IPS DF 6.9 (cell line): ENCODE measurements around the gene TAF11.
"Not testable (repeated sequence)": the region's sequence is repeated elsewhere in the genome, so short reads cannot be mapped to it uniquely, and the experiment has no call there.

Experiments used
- DNase-seq: peaks from one replicate; pipeline ENCODE4 v3.0.0-alpha.2; 2013; ENCODE audit warnings: low read depth, low spot score
- H3K27ac ChIP-seq: one replicate; pipeline ENCODE4 v1.5.1; 2013; ENCODE audit warnings: low read length, control low read depth
- H3K27me3 ChIP-seq: 2 replicates; pipeline ENCODE4 v1.6.1; 2013; ENCODE audit warnings: mild to moderate bottlenecking, low read length; ENCODE audit not compliant: control insufficient read depth, insufficient read depth
- H3K36me3 ChIP-seq: 2 replicates; pipeline ENCODE4 v1.6.1; 2013; ENCODE audit warnings: low read length; ENCODE audit not compliant: control insufficient read depth, insufficient read depth
- H3K4me1 ChIP-seq: 2 replicates; pipeline ENCODE4 v1.6.1; 2013; ENCODE audit warnings: low read length; ENCODE audit not compliant: control insufficient read depth, insufficient read depth
- H3K4me3 ChIP-seq: 2 replicates; pipeline ENCODE4 v1.5.1; 2013; ENCODE audit warnings: mild to moderate bottlenecking, low read length
- H3K9me3 ChIP-seq: 2 replicates; pipeline ENCODE4 v1.6.1; 2013; ENCODE audit warnings: low read length, inconsistent platforms; ENCODE audit not compliant: control insufficient read depth, insufficient read depth
- WGBS: extraction: QIAGEN DNeasy Blood & Tissue Kit; methylation state at CpG from one replicate; pipeline ENCODE4 v1.1.7; 2013; ENCODE audit warnings: mixed read lengths, missing lambda C conversion rate; ENCODE audit not compliant: insufficient read length, insufficient coverage; 5-methylcytosine and 5-hydroxymethylcytosine counted together

Gene TAF11

DNA sequence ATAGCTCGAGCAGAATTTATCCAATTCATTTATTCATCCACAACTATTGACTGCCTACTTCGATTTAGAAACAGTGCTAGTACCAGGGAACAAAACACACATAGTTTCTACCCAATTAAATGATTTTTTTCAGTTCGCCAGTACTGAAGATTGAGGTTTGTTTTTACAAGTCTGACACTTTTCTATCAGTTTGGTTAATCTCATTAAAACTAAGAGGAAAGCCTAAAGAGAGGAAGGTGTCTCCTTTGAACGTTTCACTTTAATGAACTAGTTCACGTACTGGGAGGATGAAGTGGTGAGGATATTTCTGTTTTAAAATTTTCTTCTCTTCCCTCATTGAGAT is 643 bp upstream of the TAF11 start:
- H3K27ac ChIP-seq, result no peak overlapping the region
- DNase-seq, result no peak
- H3K4me3 ChIP-seq, result peak overlapping the region; percentile 97; the same call in 1 of the 2 replicates
- no CpG with 5 or more reads among the region's 5 CpGs for WGBS
- H3K36me3 ChIP-seq, result no peaks in the 10 kb centered on the region
- H3K9me3 ChIP-seq, result no peaks in the 10 kb centered on the region
- no peaks in the 10 kb centered on the region for H3K27me3 ChIP-seq
- no peaks in the 10 kb centered on the region for H3K4me1 ChIP-seq

DNA sequence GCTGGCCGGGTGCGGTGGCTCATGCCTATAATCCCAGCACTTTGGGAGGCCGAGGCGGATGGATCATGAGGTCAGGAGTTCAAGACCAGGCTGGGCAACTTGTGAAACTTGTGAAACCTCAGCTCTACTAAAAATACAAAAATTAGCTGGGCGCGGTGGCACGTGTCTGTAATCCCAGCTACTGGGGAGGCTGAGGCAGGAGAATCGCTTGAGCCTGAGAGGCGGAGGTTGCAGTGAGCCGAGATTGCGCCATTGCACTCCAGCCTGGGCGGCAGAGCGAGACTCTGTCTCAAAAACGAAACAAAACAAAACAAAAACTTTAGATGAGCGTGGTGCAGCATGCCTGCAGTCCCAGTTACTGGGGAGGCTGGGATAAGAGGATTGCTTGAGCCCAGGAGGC is 2.0 kb downstream of the TAF11 start:
- DNase-seq, H3K4me1 ChIP-seq, H3K27me3 ChIP-seq, H3K4me3 ChIP-seq, H3K36me3 ChIP-seq, H3K27ac ChIP-seq, H3K9me3 ChIP-seq: not testable (repeated sequence)
- no CpG with 5 or more reads among the region's 15 CpGs for WGBS

DNA sequence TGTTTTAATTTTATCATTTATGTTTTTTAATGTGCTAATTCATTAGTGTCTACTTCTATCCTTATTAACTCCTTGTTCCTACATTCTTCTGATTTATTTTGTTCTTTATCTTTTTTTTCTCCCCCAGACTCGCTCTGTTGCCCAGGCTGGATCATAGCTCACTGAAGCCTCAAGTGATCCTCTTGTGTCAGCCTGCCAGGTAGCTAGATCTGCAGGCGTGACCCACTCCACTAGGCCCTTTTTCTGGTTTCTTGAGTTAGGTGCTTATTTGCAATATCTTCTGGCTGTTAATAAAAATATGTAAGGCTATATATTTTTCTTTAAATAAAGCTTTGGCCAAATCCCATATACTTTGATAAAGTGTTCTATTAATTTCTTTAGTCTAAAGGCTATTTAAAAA is 2.8 kb downstream of the TAF11 start:
- H3K36me3 ChIP-seq, result no peaks in the 10 kb centered on the region
- DNase-seq, result no peak
- no CpG with 5 or more reads among the region's 2 CpGs for WGBS
- no peak overlapping the region for H3K27ac ChIP-seq
- no peaks in the 10 kb centered on the region for H3K27me3 ChIP-seq
- H3K4me3 ChIP-seq, result no peak overlapping the region
- no peaks in the 10 kb centered on the region for H3K9me3 ChIP-seq
- no peaks in the 10 kb centered on the region for H3K4me1 ChIP-seq

DNA sequence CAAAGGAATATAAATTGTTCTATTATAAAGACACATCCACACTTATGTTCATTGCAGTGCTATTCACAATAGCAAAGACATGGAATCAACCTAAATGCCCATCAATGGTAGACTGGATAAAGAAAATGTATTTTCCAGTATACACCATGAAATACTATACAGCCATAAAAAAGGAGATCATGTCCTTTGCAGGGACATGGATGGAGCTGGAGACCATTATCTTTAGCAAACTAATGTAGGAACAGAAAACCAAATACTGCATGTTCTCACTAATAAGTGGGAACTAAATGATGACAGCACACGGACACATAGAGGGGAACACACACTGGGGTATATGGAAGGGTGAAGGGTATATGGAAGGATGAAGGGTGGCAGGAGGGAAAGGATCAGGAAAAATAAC is 3.8 kb downstream of the TAF11 start:
- not testable (repeated sequence) for H3K27ac ChIP-seq, H3K27me3 ChIP-seq, H3K9me3 ChIP-seq, H3K4me3 ChIP-seq, H3K4me1 ChIP-seq, DNase-seq, H3K36me3 ChIP-seq
- WGBS, result no CpG with 5 or more reads among the region's 1 CpG

DNA sequence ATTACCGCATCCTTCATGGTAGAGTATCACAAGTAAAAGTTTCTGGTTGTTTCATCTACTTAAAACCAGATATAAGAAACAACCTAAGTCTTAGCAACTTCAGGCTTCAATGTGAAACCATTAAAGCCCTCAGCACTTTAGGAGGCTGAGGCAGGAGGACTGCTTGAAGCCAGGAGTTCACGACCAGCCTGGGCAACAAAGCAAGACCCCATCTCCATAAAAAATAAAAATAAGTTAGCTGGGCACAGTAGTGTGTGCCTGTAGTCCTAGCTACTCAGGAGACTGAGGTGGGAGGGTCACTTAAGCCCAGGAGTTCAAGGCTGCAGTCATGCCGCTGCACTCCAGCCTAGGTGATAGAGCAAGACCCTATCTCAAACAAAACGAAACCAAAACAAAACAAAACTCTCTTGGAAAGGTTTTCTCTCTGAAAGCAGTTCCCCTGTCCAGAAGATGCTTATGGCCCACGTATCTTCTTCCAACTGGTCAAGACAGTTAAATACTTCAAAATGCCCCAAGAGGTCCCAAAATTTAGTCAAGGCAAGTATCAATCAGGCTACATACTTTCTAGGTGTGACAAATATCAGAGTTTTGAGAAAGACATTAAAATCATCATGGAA is 9.9 kb downstream of the TAF11 start:
- no peaks in the 10 kb centered on the region; the same call in 1 of the 2 replicates for H3K36me3 ChIP-seq
- no CpG with 5 or more reads among the region's 5 CpGs for WGBS
- H3K27ac ChIP-seq, result no peak overlapping the region

DNA sequence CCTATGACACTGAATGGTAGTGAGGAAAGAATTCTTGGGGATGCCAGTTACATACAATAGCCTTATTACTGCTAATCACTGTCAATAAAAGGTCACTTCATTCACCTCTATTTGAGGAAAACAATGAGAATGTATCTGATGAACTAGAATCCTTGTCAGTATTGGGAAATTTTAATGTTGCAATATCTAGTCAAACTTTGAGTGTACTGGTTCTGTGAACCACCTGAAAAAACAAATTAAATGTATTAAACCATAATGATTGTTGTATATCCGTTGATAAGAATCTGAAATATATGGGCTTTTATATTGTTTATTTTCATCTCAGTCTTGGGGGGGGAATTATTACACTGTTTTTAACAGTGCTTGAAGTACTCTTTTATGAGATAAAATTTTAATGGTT is 10.6 kb downstream of the TAF11 start:
- Histone ChIP-seq H3K9me3 (no peaks in the 10 kb centered on the region), H3K4me1 (no peaks in the 10 kb centered on the region), H3K27ac (no peak overlapping the region), H3K4me3 (no peak overlapping the region), H3K36me3 (peaks cover 4% of the 10 kb centered on the region; the same call in 1 of the 2 replicates), H3K27me3 (no peaks in the 10 kb centered on the region)
- no CpG with 5 or more reads among the region's 1 CpG for WGBS
- no peak for DNase-seq

More for the DNA sequence above, 9.9 kb downstream of the TAF11 start:
- Histone ChIP-seq H3K27me3 (no peaks in the 10 kb centered on the region), H3K9me3 (no peaks in the 10 kb centered on the region), H3K4me1 (no peaks in the 10 kb centered on the region), H3K4me3 (no peak overlapping the region)
- DNase-seq, result no peak

DNA sequence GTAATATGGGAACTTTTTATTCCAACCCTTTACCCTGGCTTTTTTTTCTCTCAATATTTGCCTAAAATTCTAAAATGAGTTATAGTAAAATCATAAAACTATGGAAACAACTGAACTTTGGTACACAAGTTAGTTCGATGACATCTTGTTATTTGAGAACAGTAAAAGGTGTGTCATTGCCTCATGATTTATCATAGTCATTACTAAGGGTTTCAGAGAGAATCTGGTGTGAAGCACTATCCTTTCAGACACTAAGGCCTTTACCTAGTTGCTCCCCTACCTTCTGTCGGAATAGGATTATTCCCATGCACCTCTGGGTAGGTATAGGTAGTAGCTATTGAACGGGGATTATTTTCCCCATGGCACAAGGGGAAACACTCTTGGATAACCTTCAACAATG is 11.4 kb downstream of the TAF11 start:
- no peak overlapping the region for H3K4me3 ChIP-seq
- peaks cover 5% of the 10 kb centered on the region; the same call in 1 of the 2 replicates for H3K36me3 ChIP-seq
- no peak for DNase-seq
- no peaks in the 10 kb centered on the region for H3K27me3 ChIP-seq
- H3K4me1 ChIP-seq, result no peaks in the 10 kb centered on the region
- H3K27ac ChIP-seq, result no peak overlapping the region
- no CpG with 5 or more reads among the region's 3 CpGs for WGBS
- H3K9me3 ChIP-seq, result no peaks in the 10 kb centered on the region

DNA sequence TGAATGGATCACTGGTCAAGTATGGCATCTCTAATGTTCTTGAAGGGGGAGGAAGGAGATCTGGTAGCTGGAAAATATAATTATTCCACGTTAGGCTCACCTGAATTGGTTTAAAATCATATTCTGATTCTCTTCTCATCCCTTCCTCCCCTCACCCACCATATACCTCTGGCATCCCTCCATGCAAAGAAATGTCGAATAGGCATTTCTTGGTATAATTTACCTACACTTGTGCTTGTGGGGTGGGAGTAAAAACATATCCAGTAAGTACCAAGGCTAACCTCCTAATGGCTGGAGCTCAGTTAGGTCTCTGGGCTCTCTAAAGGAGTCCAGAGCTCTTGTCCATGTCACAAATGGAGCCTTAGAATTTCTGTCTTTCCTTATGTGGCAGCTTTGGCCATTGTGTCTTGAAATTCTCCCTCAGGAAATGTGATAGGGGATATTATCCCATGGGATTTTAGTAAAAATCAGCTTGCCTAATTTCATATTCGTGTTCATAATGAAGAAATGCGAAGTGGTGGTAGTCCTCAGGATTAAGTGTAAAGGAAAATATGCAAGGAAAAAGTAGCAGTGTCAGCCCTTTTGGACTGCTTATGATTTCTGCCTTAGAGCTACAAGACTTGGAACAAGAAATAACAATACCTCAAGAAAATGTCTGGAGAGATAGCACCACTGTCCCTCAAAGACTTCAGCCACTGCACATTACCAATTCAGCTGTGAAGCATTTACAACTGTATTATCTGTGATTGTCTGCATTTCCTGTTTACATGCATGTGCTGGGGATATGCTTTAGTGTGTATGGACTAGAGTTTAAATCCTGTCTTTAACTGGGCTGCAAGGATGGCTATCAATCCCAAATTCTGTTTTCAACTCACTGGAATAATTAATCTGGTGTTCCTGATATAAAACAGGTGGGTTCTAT is 12.3 kb downstream of the TAF11 start:
- no peak overlapping the region for H3K27ac ChIP-seq
- peaks cover 13% of the 10 kb centered on the region; the same call in 1 of the 2 replicates for H3K36me3 ChIP-seq
- DNase-seq, result no peak
- H3K4me1 ChIP-seq, result no peaks in the 10 kb centered on the region
- no peaks in the 10 kb centered on the region for H3K27me3 ChIP-seq
- no peak overlapping the region for H3K4me3 ChIP-seq
- no peaks in the 10 kb centered on the region for H3K9me3 ChIP-seq
- WGBS, result no CpG with 5 or more reads among the region's 4 CpGs

DNA sequence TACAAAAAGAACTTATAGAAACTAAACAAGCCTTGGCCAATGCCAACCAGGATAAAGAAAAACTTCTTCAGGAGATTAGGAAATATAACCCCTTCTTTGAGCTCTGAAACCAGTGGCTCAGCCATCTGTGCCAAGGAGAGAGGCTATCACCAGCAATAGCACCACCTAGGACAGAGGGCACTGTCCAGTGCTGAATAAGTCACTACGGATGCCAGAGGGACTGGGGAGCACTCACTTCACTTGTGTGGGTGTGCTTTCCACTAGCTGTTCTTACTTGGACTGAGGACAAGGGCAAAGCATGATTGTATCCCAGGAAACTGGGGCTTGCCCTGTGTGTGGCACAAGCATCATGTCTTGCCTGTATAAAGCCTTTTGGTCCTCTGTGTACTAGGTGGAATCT is 15.5 kb downstream of the TAF11 start:
- H3K36me3 ChIP-seq, result peaks cover 15% of the 10 kb centered on the region; the same call in 1 of the 2 replicates
- no peak overlapping the region for H3K27ac ChIP-seq
- no peaks in the 10 kb centered on the region for H3K27me3 ChIP-seq
- WGBS, result no CpG with 5 or more reads among the region's 1 CpG
- no peak overlapping the region for H3K4me3 ChIP-seq
- H3K4me1 ChIP-seq, result no peaks in the 10 kb centered on the region
- no peaks in the 10 kb centered on the region for H3K9me3 ChIP-seq
- DNase-seq, result no peak

DNA sequence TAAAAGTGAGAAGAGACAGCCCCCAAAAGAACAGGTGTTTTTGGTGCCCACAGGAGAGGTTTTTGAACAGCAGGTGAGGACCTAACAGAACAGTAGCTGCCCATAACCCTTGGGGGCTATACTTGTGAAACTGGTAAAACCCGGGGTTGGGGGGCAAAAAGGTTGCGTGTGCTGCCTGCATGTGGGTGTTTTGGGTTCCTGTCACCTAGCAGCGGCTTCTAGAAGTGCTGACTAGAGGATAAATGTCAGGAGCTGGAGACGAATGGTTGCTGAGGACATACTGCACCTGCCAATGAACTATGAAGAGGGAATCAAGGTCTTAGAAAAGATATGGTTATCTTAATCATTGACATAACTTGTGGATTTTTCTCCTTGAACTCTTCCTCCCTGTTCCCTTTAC is 16.0 kb downstream of the TAF11 start:
- no CpG with 5 or more reads among the region's 4 CpGs for WGBS
- H3K4me3 ChIP-seq, result no peak overlapping the region
- H3K27ac ChIP-seq, result no peak overlapping the region
- H3K9me3 ChIP-seq, result no peaks in the 10 kb centered on the region
- H3K27me3 ChIP-seq, result no peaks in the 10 kb centered on the region
- peaks cover 16% of the 10 kb centered on the region; the same call in 1 of the 2 replicates for H3K36me3 ChIP-seq
- no peak for DNase-seq
- H3K4me1 ChIP-seq, result no peaks in the 10 kb centered on the region
